Measurements from ENCODE around the gene FANCL.
"Not testable (repeated sequence)": the region's sequence is repeated elsewhere in the genome, so short reads cannot be mapped to it uniquely, and the experiment has no call there.

The FANCL gene

GRCh38 chr2:58145769-58146168 is 95.4 kb downstream of the FANCL start:
- DNase-seq (ENCODE audit: low spot score): not testable (repeated sequence)

DNA sequence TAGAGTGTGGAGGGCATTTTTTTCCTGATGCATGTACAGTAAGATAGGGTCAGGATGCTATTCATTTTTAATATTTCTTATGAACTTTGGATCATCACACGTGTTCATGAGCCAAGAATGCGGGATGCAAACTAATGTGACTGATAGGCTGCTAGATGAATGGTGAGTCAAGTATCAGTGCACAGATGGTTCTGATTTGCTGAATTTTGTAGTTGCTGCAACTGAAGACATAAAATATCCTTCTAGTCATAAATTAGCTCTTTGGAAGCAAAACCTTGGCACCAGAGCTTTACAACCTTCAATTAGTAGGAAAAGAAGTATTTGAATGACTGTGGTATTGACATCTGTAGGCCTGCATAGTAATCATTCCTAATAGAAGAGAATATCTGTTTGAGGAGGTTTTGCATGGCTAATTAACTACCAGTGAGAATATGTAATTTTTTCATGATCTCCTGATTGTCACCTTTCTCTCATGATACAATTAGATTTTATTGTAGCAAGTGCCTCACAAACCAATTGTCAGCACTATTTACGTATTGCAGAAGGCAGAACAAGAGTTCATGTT is 100.5 kb downstream of the FANCL start:
- DNase-seq (ENCODE audit: low spot score): no peak

GRCh38 chr2:58138396-58139030 is 102.6 kb downstream of the FANCL start:
- DNase-seq (ENCODE audit: low spot score): no peak

- no peak for DNase-seq (ENCODE audit: low spot score)
Measured at GRCh38 chr2:58137856-58138255, 103.3 kb downstream of the FANCL start.

DNA sequence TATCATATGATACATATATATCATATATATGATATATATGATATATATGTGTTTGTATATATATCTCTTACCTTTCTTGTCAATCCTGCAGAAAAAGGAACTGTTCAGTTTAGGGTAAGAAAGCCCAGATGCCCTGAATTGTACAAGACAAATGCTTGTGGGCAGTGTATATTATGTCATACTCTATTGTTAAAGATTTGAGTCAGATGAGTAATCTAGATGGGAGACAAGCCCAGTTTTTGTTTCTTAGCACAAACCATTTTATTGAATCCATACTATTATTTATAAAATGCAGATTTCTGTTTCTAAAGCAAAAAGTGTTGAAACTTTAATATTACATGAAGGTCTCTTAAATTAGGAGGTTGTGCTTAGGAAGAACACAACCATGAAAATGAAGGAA is 103.9 kb downstream of the FANCL start:
- DNase-seq (ENCODE audit: low spot score): no peak

DNA sequence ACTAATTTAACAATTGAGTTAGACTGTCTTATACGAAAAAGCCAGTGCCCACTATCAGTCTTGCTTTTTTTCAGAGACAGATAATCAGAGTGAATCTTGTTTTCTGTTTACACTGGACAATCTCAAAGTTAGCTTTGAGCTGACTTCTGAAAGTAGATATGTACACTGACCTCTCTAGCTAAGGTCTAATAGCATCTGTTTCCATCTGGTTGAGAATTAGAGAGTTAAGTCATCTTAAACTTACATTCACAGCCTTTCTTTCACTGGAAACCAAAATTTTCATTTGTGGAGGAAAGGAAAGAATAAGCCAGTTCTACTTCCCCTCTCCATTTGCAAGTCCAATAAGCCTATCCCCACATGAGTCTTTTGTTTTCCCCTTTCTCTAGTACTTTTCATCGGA is 105.3 kb downstream of the FANCL start:
- DNase-seq (ENCODE audit: low spot score): no peak

DNA sequence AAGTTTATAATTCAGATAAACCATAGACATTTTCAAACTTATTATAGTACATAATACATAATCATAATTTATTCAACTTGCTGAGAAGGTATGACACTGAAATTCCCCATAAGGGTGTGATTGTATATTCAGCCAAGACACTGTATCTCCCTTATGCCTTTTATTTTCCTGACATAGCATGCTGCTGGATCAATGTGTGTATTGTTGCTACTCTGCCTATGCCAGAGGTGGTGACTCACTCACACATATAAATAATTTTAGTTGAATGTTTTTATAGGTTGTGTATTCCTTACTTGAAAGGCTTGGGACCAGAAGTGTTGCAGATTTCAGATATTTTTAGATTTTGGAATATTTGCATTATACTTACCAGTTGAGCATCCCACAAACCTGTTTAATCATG is 107.7 kb downstream of the FANCL start:
- DNase-seq (ENCODE audit: low spot score): no peak

DNA sequence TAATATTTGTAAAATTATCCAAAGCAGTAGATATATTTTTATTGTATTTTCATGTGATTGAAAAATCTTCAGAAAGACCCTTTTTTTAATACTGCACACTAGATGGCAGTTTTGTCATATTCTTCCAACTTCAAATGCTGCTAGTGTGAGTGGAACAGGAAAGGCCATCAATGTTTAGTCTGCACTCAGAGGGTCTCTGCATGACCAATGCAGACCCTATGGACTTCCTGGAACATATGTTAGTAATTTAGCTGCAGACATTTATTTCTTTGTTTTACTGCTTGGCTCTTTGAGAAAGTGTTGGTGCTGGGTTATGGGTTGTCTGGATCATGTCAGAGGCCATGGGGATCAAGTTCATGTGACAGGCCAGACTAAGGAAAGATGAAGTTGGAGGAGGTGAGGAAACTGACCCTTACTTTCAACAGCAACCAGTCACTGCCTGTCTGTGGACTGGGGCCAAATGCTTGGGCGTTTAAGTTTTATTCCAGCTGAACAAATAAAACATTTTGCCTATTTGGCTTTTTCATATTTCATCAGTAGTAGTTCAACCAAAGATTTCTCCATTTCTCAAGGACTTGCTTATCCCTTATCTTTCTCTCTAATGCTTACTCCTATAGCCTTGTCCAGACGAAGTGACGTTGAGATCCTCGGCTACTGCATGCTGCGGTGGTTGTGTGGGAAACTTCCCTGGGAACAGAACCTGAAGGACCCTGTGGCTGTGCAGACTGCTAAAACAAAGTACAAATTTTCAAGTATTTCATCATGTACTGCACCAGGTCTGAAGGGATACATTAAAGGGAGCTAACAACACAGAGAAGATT is 109.7 kb downstream of the FANCL start:
- no peak for DNase-seq (ENCODE audit: low spot score)

DNA sequence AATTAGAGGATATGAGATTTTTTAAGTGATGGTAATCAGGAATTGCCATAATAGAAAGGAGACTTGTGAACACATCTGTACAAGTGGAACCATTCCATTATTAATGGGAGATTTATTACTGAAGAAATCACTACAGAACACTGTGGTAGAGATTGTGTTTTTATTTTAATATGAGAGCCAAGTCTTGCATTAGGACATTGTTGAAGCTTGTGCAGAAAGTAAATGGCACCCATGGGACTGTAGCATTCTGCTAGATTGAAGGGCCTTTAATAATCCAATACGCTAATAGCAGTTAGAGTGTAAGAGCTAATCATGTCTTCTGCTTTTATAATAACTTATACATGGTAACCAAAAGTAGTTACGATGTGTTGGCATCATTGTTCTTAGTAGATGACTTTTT is 110.9 kb downstream of the FANCL start:
- DNase-seq (ENCODE audit: low spot score): no peak

DNA sequence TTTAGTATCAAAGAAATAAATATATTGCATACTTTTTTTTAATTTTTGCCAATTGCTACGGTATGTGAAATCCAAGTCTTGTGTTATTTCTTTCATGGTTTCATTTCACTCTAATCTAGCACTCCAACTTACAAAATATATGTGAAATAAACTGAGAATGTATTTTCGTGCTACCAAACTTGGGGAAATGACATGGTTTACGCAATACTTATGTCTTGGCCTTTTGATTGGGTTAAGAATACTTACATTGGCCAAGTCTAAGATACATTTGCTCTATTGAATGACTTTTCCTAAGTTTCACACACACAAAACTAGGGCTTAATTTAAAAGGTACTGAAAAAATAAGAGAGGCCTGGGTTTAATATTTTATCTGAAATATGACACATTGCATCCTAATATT is 114.0 kb downstream of the FANCL start:
- no peak for DNase-seq (ENCODE audit: low spot score)

DNA sequence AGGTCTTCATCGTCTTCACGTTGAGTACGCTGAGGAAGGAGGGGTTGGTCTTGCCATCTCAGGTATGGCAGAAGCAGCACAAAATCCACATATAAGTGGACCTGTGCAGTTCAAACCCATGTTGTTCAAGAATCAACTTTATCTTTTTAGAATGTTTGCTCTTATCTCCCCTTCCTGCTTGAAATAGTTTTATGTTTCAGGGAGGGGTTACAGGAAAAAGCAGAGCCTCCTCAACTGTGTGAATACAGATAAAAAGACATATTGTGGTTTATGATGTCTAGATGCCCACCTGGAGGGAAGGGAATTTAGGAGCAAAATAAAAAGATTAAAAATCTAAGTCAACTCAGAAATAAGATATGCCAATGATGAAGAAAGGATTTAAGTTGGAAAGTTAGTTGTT is 118.6 kb downstream of the FANCL start:
- no peak for DNase-seq (ENCODE audit: low spot score)

DNA sequence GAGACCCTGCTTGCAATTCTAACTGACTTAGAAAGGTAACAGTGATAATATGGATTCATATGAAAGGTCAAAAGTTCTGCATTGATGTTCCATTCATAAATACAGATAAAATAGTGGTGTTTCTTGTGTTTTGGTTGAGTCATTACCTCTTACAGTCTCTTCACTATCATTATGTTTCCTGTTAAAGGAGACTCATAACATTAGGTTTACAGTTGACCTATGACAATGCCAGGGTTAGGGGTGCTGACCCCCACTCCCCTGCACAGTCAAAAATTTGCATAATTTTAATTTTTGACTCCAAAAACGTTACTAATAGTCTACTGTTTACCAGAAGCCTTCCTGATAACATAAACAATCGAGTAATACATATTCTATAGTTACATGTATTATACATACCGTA is 119.1 kb downstream of the FANCL start:
- no peak for DNase-seq (ENCODE audit: low spot score)

DNA sequence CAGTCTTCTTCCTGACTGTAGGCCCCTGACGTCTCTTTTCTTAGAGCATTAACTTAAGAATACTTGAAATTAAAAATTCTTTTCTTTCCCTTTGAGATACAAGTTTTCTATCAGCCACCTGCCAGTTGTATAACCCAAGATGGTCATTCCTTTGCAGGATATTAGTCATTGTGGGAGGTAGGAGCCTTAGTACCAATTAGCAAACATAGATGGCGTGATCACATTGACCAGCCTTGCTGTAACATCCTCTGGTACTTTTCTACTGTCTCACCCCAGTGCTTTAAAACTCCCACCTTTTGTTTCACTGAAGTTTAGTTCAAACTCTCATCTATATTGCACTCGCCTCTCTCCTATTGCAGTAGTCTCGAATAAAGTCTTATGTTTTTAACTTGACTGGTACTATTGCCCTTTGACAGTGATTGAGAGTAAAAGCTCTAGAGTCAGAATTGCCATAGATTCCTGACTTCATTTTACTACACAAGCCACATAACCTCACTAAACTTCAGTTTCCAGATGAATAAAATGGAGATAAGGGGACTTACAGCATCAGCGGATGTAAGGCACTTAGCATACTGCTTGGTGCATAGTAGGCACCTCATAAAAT is 120.4 kb downstream of the FANCL start:
- no peak for DNase-seq (ENCODE audit: low spot score)

GRCh38 chr2:58113563-58113962 is 127.6 kb downstream of the FANCL start:
- not testable (repeated sequence) for DNase-seq (ENCODE audit: low spot score)

DNA sequence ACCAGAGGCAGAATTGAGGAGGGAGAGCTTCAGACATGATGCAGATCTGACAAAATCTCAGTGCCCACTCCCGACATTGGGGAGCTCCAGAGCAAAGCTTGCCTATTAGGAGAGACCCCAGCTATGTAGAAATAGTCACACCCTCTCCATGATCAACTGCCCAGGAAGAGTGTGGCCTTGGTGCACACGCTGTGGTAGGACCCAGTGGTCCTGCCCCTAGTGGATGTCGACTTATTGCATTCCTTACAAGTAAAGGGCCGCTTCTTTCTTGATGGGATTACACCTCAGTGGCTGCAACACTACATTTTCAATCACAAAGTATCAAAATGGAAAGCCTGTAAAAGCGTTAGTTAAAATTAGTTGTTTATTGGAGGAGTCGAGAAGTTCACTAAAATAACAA is 130.4 kb downstream of the FANCL start:
- DNase-seq (ENCODE audit: low spot score): no peak

DNA sequence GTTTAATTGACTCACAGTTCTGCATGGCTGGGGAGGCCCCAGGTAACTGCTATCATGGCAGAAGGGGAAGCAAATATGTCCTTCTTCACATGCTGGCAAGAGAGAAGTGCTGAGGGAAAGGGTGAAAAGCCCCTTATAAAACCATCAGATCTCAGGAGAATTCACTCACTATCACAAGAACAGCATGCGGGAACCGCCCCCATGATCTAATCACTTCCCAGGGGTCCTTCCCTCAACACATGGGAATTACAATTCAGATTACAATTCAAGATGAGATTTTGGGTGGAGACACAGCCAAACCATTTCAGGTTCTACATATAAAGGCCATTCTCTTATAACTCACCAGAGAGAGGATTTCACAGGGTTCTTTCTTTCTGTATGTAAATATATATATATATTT is 131.6 kb downstream of the FANCL start:
- DNase-seq (ENCODE audit: low spot score): no peak

Data from left forelimb (tissue), 1 donor.